Measurements from ENCODE around the gene ABCC2.
"Not testable (repeated sequence)": the region's sequence is repeated elsewhere in the genome, so short reads cannot be mapped to it uniquely, and the experiment has no call there.

ABCC2 gene

GRCh38 chr10:99782447-99783286, at the start of gene ABCC2:
ABCC2 (plus strand) TSS chr10:99782640; CDS start chr10:99782845, 205 bp downstream.
- DNase-seq (ENCODE audit: low spot score) = no peak

DNA sequence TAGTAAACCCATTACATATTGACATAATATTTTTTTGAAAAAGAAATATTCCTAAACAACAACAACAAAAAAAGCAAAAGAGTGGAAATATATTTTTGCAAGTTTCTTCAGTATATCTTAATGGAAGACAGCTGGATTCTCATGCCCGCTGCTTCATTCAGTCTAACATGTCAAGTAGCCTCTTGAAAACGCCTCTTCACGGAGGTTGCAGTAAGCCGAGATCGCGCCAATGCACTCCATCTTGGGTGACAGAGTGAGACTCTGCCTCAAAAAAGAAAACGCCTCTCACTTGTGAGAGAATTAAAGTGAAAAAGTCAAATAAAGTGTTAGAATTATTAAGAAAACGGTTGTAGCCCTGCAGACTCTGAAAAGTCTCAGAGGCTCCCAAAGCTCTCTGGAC, 49.1 kb upstream of the ABCC2 start:
- DNase-seq (ENCODE audit: low spot score) = no peak

GRCh38 chr10:99734111-99734510, 48.3 kb upstream of the ABCC2 start:
- DNase-seq (ENCODE audit: low spot score) = not testable (repeated sequence)

GRCh38 chr10:99740260-99740659, 42.2 kb upstream of the ABCC2 start:
- no peak for DNase-seq (ENCODE audit: low spot score)

- DNase-seq (ENCODE audit: low spot score) = no peak
Measured at GRCh38 chr10:99740933-99741559, 41.4 kb upstream of the ABCC2 start.

GRCh38 chr10:99742254-99742653, 40.2 kb upstream of the ABCC2 start:
- no peak for DNase-seq (ENCODE audit: low spot score)

DNA sequence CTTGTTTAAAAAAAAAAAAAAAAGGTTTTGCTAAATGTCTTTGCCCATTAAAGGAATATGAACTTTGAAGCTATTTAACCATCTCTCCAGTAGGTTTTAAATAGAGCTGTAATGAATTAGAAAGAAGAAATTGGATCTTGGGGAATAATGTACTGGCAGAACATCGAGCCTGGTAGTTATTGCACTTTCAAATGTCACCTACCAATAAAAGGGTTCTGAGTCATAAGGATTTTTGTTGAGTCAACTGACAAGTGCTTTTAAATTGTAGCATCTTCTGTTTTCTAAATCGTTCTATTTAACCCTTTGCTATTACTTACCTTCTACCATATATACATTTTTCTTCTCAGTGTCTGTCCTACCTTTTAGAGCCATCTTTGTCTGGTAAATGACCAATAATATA, 39.7 kb upstream of the ABCC2 start:
- DNase-seq (ENCODE audit: low spot score) = no peak

DNA sequence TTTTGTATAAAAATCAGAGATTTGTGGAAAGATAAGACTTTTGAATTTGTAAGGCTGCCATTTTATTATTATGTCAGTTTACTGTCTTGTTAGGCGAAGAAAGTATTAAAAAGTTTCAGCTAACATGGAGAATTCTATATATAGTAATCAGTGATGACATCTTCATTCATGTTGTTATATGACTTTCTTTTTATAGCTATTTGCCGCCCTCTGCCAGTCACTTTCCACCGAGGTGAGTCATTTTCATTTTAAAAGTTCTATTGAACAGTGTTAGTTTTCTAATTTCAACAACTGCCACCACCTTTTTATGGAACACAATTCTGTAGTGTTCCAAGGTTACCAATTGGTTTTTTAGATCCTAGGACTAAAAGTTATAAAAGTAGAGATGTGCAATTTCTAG, 38.6 kb upstream of the ABCC2 start:
- DNase-seq (ENCODE audit: low spot score) = no peak

GRCh38 chr10:99746166-99746565, 36.3 kb upstream of the ABCC2 start:
- not testable (repeated sequence) for DNase-seq (ENCODE audit: low spot score)

DNA sequence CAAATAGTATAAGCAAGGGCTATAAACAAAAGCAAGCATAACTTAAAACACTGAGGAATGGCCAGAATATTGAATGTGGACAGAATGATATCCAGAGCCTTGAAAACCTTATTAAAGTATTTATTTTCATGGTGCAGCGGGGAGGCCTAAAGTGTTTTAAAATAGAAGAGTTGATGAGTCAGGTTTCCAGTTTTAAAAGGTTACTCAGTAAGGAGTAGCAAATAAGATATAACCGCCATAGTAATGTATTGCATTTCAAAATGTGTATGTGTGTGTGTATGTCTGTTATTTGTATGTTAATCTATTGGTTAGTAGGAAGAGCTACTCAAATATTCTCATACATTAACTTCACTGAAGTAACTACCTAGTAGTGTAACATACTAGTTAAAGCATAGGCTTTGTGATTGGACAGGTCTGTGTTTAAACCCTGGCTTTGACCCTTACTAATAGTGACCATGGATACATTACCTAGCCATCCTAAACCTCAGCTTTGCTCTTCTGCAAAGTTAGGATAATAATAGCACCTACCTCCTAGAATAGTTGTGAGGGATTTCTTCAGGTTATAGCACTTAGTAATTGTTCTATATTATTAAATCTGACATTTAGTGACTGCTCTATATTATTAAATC, 33.5 kb upstream of the ABCC2 start:
- no peak for DNase-seq (ENCODE audit: low spot score)

DNA sequence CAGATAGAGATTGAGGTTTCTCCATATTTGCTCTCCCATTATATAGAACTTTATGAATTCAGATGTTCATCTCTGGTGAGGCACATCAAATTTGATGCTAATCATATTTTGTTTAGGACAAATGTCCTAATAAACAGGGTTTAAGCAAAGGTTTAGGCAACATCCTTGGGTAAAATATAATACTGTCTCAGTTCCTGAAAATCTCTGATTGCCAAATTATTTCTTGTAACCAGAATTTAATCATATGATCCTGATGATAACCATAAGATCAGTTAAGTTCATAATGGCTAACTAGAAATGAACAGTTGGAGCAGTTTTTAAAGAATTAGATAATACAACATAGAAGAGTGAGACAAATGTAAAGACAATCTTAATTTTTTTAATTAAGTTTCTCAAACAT, 31.8 kb upstream of the ABCC2 start:
- no peak for DNase-seq (ENCODE audit: low spot score)

GRCh38 chr10:99754670-99755069, 27.8 kb upstream of the ABCC2 start:
- DNase-seq (ENCODE audit: low spot score) = no peak

GRCh38 chr10:99756159-99756558, 26.3 kb upstream of the ABCC2 start:
- no peak for DNase-seq (ENCODE audit: low spot score)

- no peak for DNase-seq (ENCODE audit: low spot score)
Measured at GRCh38 chr10:99758211-99758891, 24.1 kb upstream of the ABCC2 start.

DNA sequence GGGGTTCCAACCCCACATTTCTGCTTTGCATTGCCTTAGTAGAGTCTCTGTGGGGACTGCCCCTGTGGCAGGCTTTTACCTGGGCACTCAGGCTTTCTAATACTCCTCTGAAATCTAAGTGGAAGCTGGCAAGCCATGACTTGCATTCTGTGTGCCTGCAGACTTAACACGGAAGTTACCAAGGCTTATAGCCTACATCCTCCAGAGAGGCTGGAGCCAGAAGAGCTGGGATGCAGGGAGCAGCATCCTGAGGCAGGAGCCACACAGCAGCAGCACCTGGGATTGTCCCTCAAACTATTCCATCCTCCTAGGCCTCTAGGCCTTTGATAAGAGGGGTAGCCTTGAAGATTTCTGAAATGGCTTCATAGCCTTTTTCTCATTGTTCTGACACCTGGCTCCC, 22.1 kb upstream of the ABCC2 start:
- DNase-seq (ENCODE audit: low spot score) = no peak

DNA sequence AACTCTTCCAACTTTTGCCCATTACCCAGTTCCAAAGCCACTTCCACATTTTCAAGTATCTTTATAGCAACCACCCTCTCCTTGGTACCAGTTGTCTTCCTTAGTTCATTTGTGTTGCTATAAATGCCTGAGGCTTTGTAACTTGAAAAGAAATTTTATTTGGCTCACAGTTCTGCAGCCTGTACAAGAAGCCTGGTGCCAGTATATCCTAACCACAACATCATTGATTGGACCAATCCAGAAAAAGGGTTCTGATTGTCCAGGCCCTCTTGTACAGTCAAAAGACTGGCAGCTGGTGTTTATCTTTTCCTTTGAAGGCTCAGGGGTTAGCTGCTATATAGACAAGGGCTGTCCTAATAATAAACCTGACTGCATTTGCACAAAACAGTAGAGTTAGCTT, 21.1 kb upstream of the ABCC2 start:
- no peak for DNase-seq (ENCODE audit: low spot score)

- DNase-seq (ENCODE audit: low spot score) = no peak
Measured at GRCh38 chr10:99765672-99766301, 16.7 kb upstream of the ABCC2 start.

DNA sequence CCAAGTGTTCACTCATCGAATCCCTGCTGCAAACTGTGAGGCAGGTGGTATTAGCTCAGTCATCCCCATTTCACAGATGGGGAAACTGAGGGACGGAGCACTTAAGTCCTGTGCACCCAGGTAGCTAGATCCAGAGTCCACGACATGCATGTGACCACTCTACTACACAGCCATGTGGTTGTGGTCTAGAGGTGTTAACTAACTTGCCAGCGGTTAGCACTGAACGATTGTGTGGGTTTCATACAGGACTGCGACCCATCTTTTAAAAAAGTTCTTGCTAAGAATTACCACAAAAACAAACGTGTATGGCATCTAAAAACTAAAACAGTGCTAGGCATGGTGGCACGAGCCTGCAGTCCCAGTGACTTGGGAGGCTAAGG, 16.1 kb upstream of the ABCC2 start:
- no peak for DNase-seq (ENCODE audit: low spot score)

DNA sequence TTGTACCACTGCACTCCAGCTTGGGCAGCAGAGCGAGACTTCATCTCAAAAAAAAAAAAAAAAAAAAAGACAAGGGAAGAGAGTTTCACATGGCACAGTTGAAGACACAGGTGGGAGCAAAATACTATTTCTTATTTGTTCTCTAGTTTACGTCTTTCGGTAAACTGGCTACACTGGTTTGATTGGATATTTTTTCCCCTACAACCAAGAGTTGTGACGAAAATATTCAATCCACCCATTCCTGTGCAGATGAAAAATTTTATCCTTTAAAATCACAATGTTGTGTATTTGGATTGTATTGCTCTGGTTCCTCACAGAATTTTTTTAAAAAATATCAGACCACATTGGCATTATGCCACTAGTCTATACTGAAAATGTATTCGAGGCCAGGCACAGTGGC, 14.5 kb upstream of the ABCC2 start:
- DNase-seq (ENCODE audit: low spot score) = no peak

GRCh38 chr10:99768556-99768955, 13.9 kb upstream of the ABCC2 start:
- DNase-seq (ENCODE audit: low spot score) = no peak

DNA sequence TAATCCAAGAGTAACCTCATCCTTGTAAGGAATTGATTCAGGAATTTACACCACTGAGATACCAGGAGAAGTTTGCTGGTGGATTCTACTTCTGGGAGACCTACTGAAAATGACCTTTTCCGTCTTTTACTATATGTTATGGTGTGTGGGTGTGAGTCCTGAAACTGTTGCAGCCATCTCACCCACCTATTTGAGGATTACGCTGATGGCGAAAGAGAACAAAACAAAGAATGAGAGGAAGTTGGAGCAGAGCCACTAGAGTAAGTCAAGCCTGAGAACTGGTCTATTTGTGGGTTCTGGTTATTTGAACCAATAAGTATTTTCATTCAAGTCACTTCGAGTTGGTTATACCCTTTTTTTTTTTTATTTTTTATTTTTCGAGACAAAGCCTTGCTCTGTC, 12.7 kb upstream of the ABCC2 start:
- DNase-seq (ENCODE audit: low spot score) = no peak

DNA sequence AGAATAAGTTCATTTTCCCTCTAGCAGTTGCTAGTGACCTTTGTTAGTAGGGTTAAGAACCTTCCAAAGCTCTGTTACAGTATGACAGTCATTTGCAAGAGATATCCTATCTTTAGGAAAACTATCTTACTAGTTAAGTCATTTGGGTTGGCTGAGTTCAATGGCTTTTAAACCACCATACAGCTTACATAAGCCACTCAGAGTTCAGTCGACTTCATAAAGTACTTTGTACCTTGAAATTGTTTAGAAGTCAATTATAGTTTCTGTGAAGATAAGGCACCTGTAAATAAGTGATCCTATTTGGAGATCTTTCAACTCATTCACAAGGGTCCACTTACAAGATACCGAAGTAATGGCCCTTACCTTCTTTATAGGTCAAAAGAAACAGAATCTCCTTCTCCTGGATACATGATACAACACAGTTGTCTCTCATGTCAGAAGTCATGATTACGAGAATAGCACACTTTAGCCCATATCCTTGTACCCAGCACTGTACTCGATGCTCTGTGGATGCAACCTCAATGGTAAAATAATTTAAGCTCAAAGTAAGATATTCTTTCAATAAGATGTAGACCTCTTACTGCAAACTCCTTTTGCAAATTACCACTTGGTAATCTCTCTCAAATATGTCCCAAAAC, 11.9 kb upstream of the ABCC2 start:
- DNase-seq (ENCODE audit: low spot score) = no peak

All from AG08396 (cell line).